OCI-LY3 (cell line): Measurements from ENCODE around the gene SF3B5.
A peak's percentile ranks its signal among the peaks of the same experiment; 100 is the strongest.

Experiments used
- H2AFZ ChIP-seq: fragments of 200-600, 300-600 bp; shearing (Covaris generic); 2 replicates; pipeline ENCODE4 v1.6.0; 2014; ENCODE audit warnings: antibody characterized with exemption, low read depth, low read length
- H3K27ac ChIP-seq: fragments of 200-600, 300-600 bp; sonication (generic); 2 replicates; pipeline ENCODE4 v1.5.1; 2014; ENCODE audit warnings: mild to moderate bottlenecking, low read length, moderate library complexity, mixed read lengths
- H3K27me3 ChIP-seq: fragments of 200-600, 300-600 bp; sonication (generic); 2 replicates; pipeline ENCODE4 v1.6.1; 2014; ENCODE audit warnings: low read depth, low read length, mixed read lengths
- H3K36me3 ChIP-seq: fragments of 200-600, 300-600 bp; sonication (generic); replicated peaks from 2 replicates; pipeline ENCODE3; 2014; ENCODE audit warnings: low read depth, low read length, mixed read lengths
- H3K4me1 ChIP-seq: fragments of 300-600, 200-600 bp; sonication (generic); 2 replicates; pipeline ENCODE4 v1.6.1; 2014; ENCODE audit warnings: low read length, mixed read lengths
- H3K4me2 ChIP-seq: fragments of 200-600, 300-600 bp; sonication (generic); 2 replicates; pipeline ENCODE4 v1.6.1; 2014; ENCODE audit warnings: low read length, mixed read lengths
- H3K4me3 ChIP-seq: fragments of 300-600, 200-600 bp; sonication (generic); 2 replicates; pipeline ENCODE4 v1.5.1; 2014; ENCODE audit warnings: antibody characterized with exemption, mild to moderate bottlenecking, low read length, moderate library complexity
- H3K79me2 ChIP-seq: fragments of 300-600, 200-600 bp; shearing (Covaris generic); 2 replicates; pipeline ENCODE4 v1.6.1; 2014; ENCODE audit warnings: mild to moderate bottlenecking, low read length, mixed read lengths
- H3K9ac ChIP-seq: fragments of 300-600, 200-600 bp; shearing (Covaris generic); 2 replicates; pipeline ENCODE4 v1.6.0; 2014; ENCODE audit warnings: mild to moderate bottlenecking, low read length, moderate library complexity
- H3K9me3 ChIP-seq: fragments of 200-600, 300-600 bp; shearing (Covaris generic); 2 replicates; pipeline ENCODE4 v1.6.1; 2014; ENCODE audit warnings: low read length, mixed read lengths; ENCODE audit not compliant: insufficient read depth
- H4K20me1 ChIP-seq: fragments of 200-600, 300-600 bp; sonication (generic); 2 replicates; pipeline ENCODE4 v1.6.1; 2016; ENCODE audit warnings: low read length, mixed read lengths; ENCODE audit not compliant: insufficient read depth
- CTCF ChIP-seq: fragments of 200-600, 300-600 bp; sonication (generic); IDR thresholded peaks from 2 replicates; pipeline ENCODE4 v1.5.1; 2014; ENCODE audit warnings: antibody characterized with exemption, low read length, low read depth
- EZH2phosphoT487 ChIP-seq: fragments of 200-600 bp; shearing (Covaris generic); IDR thresholded peaks from 2 replicates; pipeline ENCODE4 v1.6.1; 2018; ENCODE audit warnings: antibody characterized with exemption, mixed run types, low read depth

Gene SF3B5

DNA sequence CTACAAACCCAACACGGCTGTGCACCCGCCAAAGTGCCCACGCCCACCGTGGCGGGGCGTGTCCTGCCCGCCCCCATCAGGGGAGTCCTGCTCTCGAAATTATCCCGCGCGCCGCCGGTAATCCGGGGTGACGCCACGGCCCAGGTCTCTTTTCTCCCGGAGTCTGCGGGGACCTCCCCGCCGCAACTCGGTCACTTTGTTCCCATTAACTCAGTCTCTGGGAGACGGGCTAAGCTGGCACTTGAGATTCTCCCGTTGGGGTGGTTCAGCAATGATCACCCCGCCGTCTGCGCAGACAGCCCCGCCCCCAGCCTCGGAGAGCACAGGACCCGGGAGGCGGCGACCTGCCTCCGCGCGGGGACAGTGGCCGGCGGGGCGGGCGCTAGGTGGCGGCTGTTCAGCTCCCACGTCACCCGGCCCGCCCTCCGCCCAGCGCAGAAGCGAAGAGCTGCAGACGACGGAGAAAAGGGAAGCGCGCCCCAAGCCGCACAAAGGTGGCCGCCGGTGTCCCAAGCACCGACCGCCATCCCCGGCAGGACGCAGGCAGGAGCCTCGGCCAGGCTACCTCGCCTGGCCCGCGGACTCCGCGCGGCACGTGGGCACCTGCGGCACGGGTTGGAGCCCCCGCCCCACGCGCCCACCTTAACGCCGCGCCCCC lies 31.5 kb downstream of the SF3B5 start:
- peak overlapping the region; percentile 92 for H3K9ac ChIP-seq
- H3K27me3 ChIP-seq: no peaks in the 10 kb centered on the region
- H3K4me1 ChIP-seq: peaks cover 45% of the 10 kb centered on the region
- peak overlapping the region; percentile 85 for H3K4me3 ChIP-seq
- H3K4me2 ChIP-seq: peak overlapping the region; percentile 97
- H2AFZ ChIP-seq: peak overlapping the region; percentile 81
- H3K36me3 ChIP-seq: no peaks in the 10 kb centered on the region
- no peaks in the 10 kb centered on the region for H4K20me1 ChIP-seq
- no peaks in the 10 kb centered on the region for H3K9me3 ChIP-seq
- H3K79me2 ChIP-seq: no peaks in the 10 kb centered on the region
- H3K27ac ChIP-seq: peak overlapping the region; percentile 98
- TF ChIP-seq CTCF (peak; percentile 21; the same call in 1 of the 2 replicates), EZH2phosphoT487 (no peak)

- no peak for TF ChIP-seq EZH2phosphoT487
- no peak for TF ChIP-seq CTCF
- H3K27me3 ChIP-seq: no peaks in the 10 kb centered on the region
Observed at GRCh38 chr6:144063246-144063743, 32.1 kb downstream of the SF3B5 start.

DNA sequence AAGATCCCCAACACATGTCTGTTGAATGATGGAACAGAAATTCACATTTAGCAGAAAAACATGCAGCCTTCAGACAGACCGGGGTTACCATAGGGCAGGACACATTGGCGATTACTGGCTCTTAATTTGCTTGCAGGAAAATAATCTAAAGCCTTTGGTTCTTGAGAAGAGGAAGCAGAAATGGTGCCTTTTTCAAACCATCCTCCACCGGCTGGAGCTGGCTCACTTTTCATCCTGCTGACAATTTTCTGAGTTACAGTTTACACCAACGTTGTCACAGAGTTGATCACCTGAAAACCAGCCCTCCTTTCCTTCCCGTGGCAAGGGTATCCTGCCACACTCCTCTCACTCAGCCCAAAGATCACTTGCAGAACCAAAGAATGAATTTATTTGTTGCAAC lies 32.6 kb downstream of the SF3B5 start:
- Histone ChIP-seq H3K27me3 (no peaks in the 10 kb centered on the region), H3K4me1 (peaks cover 39% of the 10 kb centered on the region), H3K9ac (peak overlapping the region; percentile 79), H4K20me1 (no peaks in the 10 kb centered on the region), H3K79me2 (no peaks in the 10 kb centered on the region), H3K27ac (peak overlapping the region; percentile 98), H3K36me3 (no peaks in the 10 kb centered on the region), H3K4me3 (peak overlapping the region; percentile 85), H2AFZ (peak overlapping the region; percentile 81; the same call in 1 of the 2 replicates), H3K4me2 (peak overlapping the region; percentile 97), H3K9me3 (no peaks in the 10 kb centered on the region)
- TF ChIP-seq CTCF (no peak), EZH2phosphoT487 (no peak)

More at GRCh38 chr6:144063246-144063743, 32.1 kb downstream of the SF3B5 start:
- H3K4me2 ChIP-seq: peak overlapping the region; percentile 97
- peaks cover 44% of the 10 kb centered on the region for H3K4me1 ChIP-seq
- H3K9me3 ChIP-seq: no peaks in the 10 kb centered on the region
- no peaks in the 10 kb centered on the region for H3K36me3 ChIP-seq
- peak overlapping the region; percentile 85 for H3K4me3 ChIP-seq
- H2AFZ ChIP-seq: peak overlapping the region; percentile 81
- H3K79me2 ChIP-seq: no peaks in the 10 kb centered on the region
- H3K9ac ChIP-seq: peak overlapping the region; percentile 79
- peak overlapping the region; percentile 98 for H3K27ac ChIP-seq
- H4K20me1 ChIP-seq: no peaks in the 10 kb centered on the region

DNA sequence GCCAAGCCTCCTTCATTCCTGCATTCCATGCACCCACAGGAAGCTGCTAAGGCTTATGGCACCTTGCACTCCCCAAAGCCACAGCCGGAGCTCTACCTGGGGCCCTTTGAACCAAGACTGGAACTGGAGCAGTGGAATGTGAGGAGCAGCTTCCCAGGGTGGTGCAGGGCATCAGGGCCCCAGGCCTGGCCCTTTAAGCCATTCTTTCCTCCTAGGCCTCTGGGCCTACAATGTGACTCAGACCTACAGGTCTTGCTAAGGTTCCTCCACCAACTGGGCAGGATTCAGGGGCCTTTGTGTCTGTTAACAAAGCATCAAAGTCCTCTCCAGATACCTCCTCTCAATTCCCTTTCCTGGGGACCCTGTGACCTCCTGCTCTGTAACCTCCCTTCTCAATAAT lies 36.2 kb downstream of the SF3B5 start:
- no peak for TF ChIP-seq EZH2phosphoT487
- no peak for TF ChIP-seq CTCF
- no peak overlapping the region for H3K9ac ChIP-seq
- no peak overlapping the region for H3K4me2 ChIP-seq
- H3K4me1 ChIP-seq: peaks cover 25% of the 10 kb centered on the region
- no peaks in the 10 kb centered on the region for H3K9me3 ChIP-seq
- no peak overlapping the region for H3K4me3 ChIP-seq
- no peak overlapping the region for H2AFZ ChIP-seq
- H3K36me3 ChIP-seq: no peaks in the 10 kb centered on the region
- no peak overlapping the region for H3K27ac ChIP-seq
- no peaks in the 10 kb centered on the region for H4K20me1 ChIP-seq
- no peaks in the 10 kb centered on the region for H3K79me2 ChIP-seq
- no peaks in the 10 kb centered on the region for H3K27me3 ChIP-seq
